ENCODE data around the gene AFM. TPM values are rescaled to one million over a fixed set of nuclear protein-coding genes. Genes with fewer than 3 reads are reported as not detected.

AFM gene
- total and polyA plus RNA-seq, 2 of the 13 experiments (the other 11 are each of a cell fraction or from before 2014, with no cell fraction given): 0.13 to 1.8 TPM

DNA sequence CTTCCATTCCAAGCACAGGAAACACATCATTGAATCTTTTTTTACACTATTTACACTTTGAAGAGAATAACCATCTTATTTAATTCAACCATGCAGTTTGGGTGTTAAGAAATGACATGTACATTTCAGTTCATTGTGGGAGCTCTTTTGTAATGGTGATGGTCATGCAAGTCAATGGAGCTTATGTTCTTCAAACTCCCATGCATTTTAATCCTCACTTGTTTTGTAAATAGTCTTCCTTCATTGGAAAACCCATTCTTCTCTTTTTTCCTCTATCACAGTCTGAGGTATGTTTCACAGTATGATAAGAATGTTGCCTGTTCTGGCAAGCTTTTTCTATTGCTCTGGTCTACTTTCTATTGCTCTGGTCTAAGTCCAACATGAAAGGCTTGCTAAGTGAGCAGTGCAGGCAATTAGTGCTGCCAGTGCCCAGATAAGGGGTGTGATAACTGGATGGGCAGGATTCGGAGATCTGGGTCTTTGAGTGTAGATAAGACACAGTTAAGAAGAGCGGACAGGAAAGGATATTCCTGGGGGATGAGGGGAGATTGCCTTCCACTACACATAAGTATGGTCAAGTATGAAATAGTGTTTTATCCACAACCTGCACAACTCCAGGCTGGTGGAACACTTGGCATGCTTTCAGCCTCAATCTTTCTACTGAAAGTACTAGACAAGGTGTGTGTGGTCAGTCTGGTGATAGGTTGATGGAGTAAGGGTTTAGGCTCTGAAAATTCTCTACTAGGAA, 28.4 kb upstream of the AFM start (continued):
- no peak for TF ChIP-seq FOXA1 (IDR thresholded peaks at IDR 0.05)
- TF ChIP-seq FOXA1 (CRISPR knock-in tag; IDR thresholded peaks at IDR 0.05): no peak
- TF ChIP-seq CBX2 (IDR thresholded peaks at IDR 0.05; ENCODE audit: low read depth, low read length): no peak
- TF ChIP-seq CBX2 (CRISPR knock-in tag; IDR thresholded peaks at IDR 0.05; ENCODE audit: low read depth): no peak
- no peak for TF ChIP-seq MTA3 (CRISPR knock-in tag; IDR thresholded peaks at IDR 0.05)
- no peak for TF ChIP-seq ZNF883 (CRISPR knock-in tag; IDR thresholded peaks at IDR 0.05; ENCODE audit: not compliant biosample characterization)
- no peak for TF ChIP-seq DNMT3B (CRISPR knock-in tag; conservative IDR thresholded peaks at IDR 0.05)
- no peak for TF ChIP-seq NBN (conservative IDR thresholded peaks at IDR 0.05)
- no peak for TF ChIP-seq ZSCAN12 (CRISPR knock-in tag; IDR thresholded peaks at IDR 0.05)

- H3K4me1 ChIP-seq (ENCODE audit: insufficient read depth, low read length): peaks cover 39% of the 10 kb centered on the region
- TF ChIP-seq ZNF773 (CRISPR knock-in tag; IDR thresholded peaks at IDR 0.05; ENCODE audit: borderline replicate concordance): no peak
- TF ChIP-seq ZNF296 (CRISPR knock-in tag; conservative IDR thresholded peaks at IDR 0.05): no peak
- no peak for TF ChIP-seq ZNF891 (CRISPR knock-in tag; IDR thresholded peaks at IDR 0.05)
- ATAC-seq: no peak
- FAIRE-seq: no peak
- in situ Hi-C loops (cut with HindIII; ENCODE audit: extremely low pct_ligation_motif_present, low pct_unique_long_range_greater_than_20kb): loop anchor here (25.0 kb wide), 1 partner anchor 109 kb away; no protein-coding TSS in a partner anchor
- peak overlapping the region; percentile 37 for H3K27ac ChIP-seq (ENCODE audit: extremely low read length, insufficient read depth, low read length)
- no peak overlapping the region for H3K4me2 ChIP-seq (ENCODE audit: low read depth, low read length)
- no peaks in the 10 kb centered on the region for H3K27me3 ChIP-seq (ENCODE audit: control insufficient read depth in 1 of 2, insufficient read depth in 2 of 2, low read length in 2 of 2)
- no peaks in the 10 kb centered on the region for H3K79me2 ChIP-seq (ENCODE audit: insufficient read depth, low read length)
- DNase-seq (ENCODE audit: low spot score): no peak
- H3K4me3 ChIP-seq (replicated peaks in 1 of 3; ENCODE audit: insufficient read depth in 1 of 3, low read depth in 2 of 3, low read length in 3 of 3): no peak overlapping the region
- POLR2A ChIA-PET: no interaction called here
- no TSS peak for BruUV-seq (replicated peaks)
- H3K9me3 ChIP-seq (ENCODE audit: low read length): no peaks in the 10 kb centered on the region
- H3K9ac ChIP-seq (ENCODE audit: insufficient read depth, low read depth, low read length): no peak overlapping the region
- intact Hi-C loops (cut with micrococcal nuclease; ENCODE audit: unreplicated experiment): no loop called here
- no peak overlapping the region for H2AFZ ChIP-seq (ENCODE audit: low read length)
- peaks cover 24% of the 10 kb centered on the region for H4K20me1 ChIP-seq (ENCODE audit: insufficient read depth, low read length)
- CTCF ChIA-PET (ENCODE audit: low intra/inter-chr PET ratio, low total read pairs): no interaction called here
- peaks cover 5 to 44% of the 10 kb centered on the region in 2 experiments for H3K36me3 ChIP-seq (replicated peaks in 1 of 2; ENCODE audit: control insufficient read depth in 1 of 2, insufficient read depth in 2 of 2, low read length in 2 of 2)
These were observed 27.9 kb upstream of the AFM start for GRCh38 chr4:73453701-73454005.
